GM20000 (cell line): ENCODE data around the gene HSPB2.

Source experiments
- DNase-seq: peaks from one replicate; pipeline ENCODE4 v3.0.0; 2012; ENCODE audit warnings: low spot score
- CTCF ChIP-seq: IDR thresholded peaks from 2 replicates; pipeline ENCODE4 v1.5.1; 2012; ENCODE audit warnings: mild to moderate bottlenecking, control low read depth; ENCODE audit errors: extremely low read depth, missing control alignments

The HSPB2 gene

GRCh38 chr11:111949519-111950426, 37.2 kb downstream of the HSPB2 start:
- no peak for TF ChIP-seq CTCF
- DNase-seq: no peak

- TF ChIP-seq CTCF: no peak
- no peak for DNase-seq
Measured at GRCh38 chr11:111951565-111951964, 39.0 kb downstream of the HSPB2 start.

GRCh38 chr11:111954154-111954553, 41.6 kb downstream of the HSPB2 start:
- DNase-seq: no peak
- TF ChIP-seq CTCF: no peak

DNA sequence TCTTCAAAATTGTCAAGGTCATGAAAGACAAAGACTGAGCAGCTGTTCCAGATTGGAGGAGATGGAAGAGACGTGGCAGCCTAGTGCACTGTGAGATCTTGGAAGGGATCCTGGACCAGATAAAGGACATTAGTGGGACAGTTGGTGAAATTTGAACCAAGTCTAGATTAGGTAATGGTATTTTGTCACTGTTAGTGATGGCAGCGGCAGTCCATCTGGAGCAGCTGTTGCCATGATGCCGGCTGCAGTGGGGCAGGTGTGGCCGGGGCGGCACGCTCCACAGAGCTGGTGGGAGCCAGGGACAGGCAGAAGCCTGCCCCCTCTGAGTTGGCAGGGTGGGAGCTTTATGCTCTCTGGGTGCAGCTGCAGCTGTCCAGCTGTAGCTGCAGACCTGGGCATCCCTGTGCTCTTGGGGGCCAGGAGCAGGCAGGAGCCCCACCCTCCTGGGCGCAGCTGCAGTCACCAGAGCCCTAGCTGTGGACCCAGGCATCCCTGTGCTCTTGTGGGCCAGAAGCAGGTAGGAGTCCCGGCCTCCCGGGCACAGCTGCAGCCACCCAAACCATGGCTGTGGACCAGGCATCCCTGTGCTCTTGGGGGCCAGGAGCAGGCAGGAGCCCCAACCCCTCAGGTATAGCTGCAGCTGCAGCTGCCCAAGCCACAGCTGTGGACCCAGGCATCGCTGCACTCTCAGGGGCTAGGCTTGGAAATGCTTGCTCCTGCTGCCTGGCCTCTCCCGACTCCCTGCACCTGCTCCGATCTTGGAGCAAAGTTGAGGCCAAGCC, 45.3 kb downstream of the HSPB2 start:
- no peak for TF ChIP-seq CTCF
- no peak for DNase-seq

GRCh38 chr11:111960916-111961315, 48.4 kb downstream of the HSPB2 start:
- no peak for DNase-seq

DNA sequence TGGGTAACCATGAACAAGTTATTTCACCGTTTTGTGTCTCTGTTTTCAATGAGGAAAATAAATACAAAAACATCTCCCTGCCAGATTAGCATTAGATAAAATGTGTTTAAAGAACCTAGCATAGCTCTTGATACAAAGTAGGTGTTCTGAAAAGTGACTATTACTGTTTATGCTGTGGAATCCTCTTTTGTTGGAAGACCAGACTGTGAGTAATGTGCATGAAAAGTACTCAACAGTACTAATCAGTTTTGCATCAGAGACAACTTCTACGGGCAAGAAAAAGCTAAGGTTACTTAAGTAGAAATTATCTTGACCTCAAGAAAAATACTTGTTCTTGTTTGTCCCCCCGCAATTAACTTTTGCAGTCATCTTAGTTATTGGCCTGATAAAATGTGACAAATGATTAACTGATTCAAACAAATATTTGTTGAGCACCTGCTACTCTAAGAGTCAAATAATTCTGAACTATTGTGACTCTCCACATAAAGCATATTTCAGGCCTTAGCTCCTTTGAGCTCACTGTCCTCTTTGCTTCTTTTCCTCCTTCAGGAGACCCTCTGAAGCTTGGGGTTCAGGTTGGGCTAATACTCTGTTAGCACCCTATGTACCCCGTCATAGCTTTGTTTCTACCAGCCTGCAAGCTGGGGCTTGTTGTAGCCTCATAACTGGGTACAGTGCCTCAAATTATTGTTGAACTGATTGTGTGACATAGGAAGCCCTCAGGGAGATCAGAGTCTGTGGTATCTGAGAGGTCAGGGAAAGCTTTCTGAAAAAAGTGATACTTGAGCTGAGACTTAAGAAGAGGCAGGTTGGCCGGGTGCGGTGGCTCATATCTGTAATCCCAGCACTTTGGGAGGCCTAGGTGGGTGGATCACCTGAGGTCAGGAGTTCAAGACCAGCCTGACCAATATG, 49.1 kb downstream of the HSPB2 start:
- TF ChIP-seq CTCF: no peak
- no peak for DNase-seq

More at GRCh38 chr11:111960916-111961315, 48.4 kb downstream of the HSPB2 start:
- TF ChIP-seq CTCF: no peak
